HG02610 (cell line): ENCODE data around the gene ZKSCAN8.

Source experiments
- ATAC-seq: cut with Tn5 transposase; IDR thresholded peaks from one replicate; pipeline ENCODE4 v1.9.1; 2021; ENCODE audit warnings: mild to moderate bottlenecking, moderate library complexity; ENCODE audit not compliant: unreplicated experiment

The ZKSCAN8 gene

DNA sequence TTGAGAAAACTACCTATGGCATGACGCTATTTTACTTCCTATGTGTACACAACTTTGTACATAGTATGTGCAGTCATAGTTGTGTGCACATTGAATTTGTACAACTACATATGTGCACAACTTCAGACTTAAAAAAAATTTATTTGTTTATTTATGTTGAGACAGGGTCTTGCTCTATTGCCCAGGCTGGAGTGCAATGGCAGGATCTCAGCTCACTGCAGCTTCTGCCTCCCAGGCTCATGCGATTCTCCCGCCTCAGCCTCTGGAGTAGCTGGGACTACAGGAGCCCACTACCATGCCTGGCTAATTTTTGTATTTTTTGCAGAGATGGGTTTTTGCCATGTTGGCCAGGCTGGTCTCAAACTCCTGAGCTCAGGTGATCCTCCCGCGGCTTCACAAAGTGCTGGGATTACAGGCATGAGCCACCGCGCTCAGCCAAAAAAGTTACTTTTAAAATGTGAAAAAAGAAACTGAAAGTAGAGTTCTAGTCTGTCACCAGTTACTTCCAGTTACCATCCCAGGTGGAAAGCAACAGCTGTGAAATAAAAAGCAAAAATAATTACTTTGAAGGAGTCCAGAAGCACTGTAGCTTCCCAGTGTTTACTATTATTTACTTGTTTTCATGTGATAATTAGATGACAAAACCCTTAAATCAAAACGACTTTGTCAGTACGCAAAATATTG, 1.7 kb upstream of the ZKSCAN8 start:
- ATAC-seq = no peak

DNA sequence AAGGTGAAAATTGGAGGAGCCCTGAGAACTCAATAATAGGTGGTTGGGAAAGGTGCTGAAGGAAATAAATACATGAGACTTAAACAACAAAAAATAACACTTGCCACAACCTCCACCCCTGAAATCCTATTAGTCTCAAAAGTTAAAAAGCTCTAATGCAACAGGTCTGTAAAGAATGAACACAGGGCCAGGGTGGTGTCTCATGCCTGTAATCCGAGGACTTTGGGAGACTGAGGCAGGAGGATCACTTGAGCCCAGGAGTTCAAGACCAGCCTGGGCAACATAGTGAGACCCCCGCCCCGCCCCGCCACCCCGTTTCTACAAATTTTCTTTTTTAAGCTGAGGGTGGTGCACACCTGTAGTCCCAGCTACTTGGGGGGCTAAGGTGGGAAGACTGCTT, 1.1 kb upstream of the ZKSCAN8 start:
- ATAC-seq = no peak

GRCh38 chr6:28142446-28142845, 763 bp downstream of the ZKSCAN8 start:
- no peak for ATAC-seq

GRCh38 chr6:28145231-28145630, 3.5 kb downstream of the ZKSCAN8 start:
- ATAC-seq = no peak

DNA sequence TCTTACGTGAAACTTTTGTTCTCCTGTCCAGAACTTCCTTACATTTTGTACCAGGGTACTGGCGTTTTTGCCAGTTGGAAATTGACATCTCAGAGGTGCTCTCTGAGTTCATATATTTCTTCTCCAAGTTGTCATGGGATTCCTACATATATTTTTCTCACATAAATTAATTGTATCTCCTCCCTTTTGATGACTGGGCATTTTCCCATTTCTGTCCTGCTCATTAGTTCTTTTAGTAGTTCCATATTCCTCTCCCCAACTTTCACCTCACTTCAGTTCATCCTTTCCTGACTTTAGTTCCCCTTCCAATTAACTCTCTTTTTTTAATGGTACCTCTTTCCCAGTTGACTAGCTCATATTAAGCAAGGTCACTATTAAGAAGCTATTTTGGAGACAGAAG, 10.8 kb downstream of the ZKSCAN8 start:
- ATAC-seq = no peak

- ATAC-seq = no peak
Observed at GRCh38 chr6:28153546-28153945, 11.9 kb downstream of the ZKSCAN8 start.

DNA sequence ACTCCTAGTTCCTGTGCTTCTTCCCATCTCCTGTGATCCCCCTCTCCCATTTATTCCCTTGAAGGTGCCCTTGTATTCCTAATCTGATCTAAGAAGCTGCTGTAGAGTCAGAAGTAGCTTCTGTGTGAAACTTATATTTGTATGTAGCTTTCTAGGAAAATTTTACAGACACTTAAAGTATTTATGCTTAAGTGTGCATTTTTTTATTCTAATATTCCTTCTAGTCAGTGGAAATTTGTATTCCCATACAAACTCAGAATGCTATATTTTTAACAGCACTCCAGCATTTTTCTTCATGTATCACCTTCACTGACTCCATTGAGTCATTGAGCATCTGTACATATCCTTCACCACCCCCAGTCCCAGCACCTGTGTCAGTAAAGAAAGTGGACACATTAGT, 12.7 kb downstream of the ZKSCAN8 start:
- no peak for ATAC-seq

DNA sequence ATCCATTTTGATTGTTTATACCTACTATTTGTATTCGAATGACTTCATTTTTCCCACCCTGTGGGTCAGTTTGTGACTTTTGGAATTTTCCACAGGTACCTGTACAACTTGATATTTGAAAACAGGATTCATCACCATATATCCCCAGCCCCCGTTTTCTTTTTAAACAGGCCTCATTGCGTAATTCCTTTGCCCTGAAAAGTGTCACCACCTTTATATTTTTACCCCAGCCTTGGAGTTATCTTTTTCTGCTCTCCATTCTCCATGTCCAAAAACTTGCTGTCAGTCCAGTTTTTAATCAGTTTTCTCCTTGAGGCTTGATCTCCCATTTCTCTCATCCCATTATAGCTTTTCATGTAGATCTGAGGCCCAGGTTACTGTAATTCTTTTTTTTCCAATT, 16.6 kb downstream of the ZKSCAN8 start:
- ATAC-seq = no peak

- no peak for ATAC-seq
Observed at GRCh38 chr6:28159029-28159607, 17.4 kb downstream of the ZKSCAN8 start.

GRCh38 chr6:28160233-28160632, 18.6 kb downstream of the ZKSCAN8 start:
- no peak for ATAC-seq

DNA sequence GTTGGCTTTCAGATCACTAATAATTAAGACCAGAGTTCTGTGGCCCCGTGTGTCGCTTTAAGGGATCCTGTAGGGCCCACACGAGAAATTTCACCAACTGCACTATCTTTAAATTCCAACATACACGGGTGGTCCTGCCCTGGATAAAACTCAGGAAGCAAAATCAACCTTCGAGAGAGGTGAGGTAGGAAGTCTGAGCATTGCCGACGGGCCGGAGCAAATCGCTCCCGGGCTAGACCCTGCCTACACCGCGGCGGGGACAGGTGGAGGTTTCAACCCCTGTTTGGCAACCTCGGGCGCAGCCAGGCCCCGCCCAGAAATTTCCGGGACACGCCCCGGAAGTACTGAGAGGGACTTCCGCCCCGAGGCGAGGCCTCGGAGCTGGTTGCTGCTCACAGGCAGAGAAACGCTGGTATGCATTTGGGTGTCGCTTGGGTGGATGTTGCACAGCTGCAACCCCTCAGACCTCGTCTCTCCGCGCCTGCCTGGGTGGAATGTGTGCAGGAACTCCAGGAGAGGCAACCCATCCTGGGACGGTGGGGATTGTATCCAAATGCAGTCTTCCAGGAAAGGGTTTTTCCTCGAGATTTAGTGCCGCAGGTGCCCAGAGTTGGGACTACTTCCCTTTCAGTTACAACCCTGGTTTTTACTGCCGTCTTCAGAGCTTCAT, 19.9 kb downstream of the ZKSCAN8 start:
- peak; percentile 97 for ATAC-seq

GRCh38 chr6:28165563-28165962, 23.9 kb downstream of the ZKSCAN8 start:
- ATAC-seq = no peak

DNA sequence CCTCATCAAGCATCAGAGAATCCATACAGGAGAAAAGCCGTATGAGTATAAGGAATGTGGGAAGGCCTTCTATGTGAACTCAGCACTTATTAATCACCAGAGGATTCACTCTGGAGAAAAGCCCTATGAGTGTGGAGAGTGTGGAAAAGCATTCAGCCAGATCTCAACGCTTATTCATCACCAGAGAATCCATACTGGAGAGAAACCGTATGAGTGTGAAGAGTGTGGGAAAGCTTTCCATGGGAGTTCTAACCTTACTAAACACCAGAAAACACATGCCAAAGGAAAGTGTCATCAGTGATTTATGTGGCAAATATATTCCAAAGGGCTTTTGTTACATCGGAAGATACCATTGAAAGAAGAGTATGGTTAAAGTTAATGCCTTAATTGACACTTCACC, 25.4 kb downstream of the ZKSCAN8 start:
- ATAC-seq = no peak

DNA sequence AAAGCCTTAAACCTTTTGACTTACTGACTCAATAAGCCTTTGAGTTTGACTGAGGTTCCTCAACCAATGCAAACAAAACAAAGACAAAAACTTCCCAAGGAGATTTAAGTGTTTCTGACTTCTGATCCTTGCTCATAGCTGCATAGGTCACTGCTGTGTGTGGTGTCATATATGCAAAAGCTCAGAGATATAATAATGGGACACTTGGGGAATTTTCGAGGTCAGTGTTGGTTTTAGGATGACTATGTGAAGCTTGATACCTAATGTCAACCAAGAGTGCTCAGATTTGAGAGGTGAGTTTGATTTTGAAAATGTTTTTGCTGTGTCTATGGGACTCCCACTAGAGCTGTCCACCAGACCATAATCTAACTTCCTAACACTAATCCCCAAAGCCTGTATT, 26.2 kb downstream of the ZKSCAN8 start:
- ATAC-seq = peak; percentile 77

- no peak for ATAC-seq
Observed at GRCh38 chr6:28171271-28171670, 29.6 kb downstream of the ZKSCAN8 start.

DNA sequence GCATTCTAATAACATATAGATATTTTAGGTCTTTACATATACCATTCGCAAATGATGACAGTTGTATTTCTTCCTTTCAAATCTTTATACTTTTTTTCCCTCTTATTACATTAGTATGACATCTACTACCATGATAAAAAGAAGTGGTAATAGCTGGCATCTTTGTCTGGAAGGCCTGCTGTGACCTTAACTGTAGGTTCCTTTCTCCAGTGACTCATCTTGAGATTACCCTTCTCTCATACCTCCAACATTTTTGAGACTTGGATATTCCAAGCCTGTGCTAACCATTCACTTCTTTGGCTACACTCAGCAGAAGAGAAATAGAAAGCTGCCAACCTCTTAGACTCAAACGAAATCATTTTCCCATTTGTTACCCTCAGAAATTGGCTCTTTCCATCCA, 30.3 kb downstream of the ZKSCAN8 start:
- ATAC-seq = no peak

GRCh38 chr6:28176373-28176772, 34.7 kb downstream of the ZKSCAN8 start:
- no peak for ATAC-seq

DNA sequence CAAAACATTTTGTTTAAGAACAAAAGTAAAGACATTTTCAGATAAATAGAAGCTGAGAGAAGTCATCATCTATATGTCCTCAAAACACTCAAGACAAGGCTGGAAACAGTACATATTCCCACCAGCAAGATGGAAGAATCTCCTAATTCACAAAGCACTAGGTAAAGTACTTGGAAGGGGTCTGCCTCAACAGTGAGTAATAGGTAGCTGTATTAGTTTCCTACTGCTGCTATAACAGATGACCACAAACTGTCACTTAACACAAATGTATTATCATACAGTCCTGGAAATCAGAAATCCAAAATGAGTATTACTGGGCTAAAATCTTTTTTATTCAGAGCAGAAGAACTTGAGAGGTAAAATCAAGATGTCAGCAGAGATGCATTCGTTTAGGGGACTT, 40.6 kb downstream of the ZKSCAN8 start:
- ATAC-seq = no peak

DNA sequence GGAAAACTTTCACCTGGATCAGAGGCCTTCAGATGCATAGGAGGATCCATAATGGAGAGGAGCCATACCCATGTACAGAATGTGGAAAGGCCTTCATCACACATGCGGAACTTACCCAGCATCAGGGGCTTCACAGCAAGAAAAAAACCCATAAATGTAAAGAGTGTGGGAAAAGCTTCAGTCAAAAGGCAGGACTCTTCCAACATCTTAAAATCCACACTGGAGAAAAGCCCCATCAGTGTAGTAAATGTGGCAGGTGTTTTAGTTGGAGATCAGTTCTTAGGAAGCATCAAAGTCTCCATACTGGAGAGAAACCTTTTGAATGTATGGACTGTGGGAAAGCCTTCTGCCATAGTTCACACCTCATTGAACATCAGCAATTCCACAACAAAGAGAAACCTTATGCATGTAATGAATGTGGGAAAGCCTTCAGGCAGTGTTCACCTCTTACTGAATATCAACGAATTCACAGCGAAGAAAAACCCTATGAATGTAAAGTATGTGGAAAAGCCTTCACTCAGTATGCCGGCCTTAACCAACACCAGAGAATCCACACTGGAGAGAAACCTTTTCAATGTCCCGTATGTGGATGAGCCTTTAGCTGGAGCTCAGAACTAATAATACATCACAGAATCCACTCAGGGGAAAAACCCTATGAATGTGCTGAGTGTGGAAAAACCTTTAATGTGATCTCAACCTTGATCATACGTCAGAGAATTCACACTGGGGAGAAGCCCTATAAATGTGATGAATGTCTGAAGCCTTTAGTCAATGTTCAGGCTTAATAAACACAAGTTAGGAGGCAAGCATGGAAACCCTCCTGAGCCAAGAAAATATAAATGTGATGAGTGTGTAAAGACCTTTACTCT, 46.7 kb downstream of the ZKSCAN8 start:
- ATAC-seq = no peak

GRCh38 chr6:28200020-28200419, 58.3 kb downstream of the ZKSCAN8 start:
- ATAC-seq = no peak

DNA sequence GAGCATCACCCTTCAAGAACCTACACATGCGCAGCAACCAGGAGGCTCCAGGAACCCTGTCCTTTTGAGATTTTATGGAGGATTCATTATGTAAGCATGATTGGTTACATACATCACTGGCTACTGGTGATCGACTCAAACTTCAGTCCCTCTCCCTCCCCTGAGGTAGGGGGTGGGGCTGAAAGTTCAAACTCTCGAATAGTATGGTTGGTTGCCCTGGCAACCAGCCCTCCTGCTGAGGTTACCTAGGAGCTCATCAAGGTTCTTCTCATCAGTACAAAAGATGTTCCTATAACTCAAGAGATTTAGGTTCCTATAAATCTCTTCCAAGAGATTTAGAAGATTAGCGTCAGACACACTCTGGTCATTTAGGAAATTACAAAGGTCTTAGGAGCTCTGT, 61.5 kb downstream of the ZKSCAN8 start:
- ATAC-seq = no peak

DNA sequence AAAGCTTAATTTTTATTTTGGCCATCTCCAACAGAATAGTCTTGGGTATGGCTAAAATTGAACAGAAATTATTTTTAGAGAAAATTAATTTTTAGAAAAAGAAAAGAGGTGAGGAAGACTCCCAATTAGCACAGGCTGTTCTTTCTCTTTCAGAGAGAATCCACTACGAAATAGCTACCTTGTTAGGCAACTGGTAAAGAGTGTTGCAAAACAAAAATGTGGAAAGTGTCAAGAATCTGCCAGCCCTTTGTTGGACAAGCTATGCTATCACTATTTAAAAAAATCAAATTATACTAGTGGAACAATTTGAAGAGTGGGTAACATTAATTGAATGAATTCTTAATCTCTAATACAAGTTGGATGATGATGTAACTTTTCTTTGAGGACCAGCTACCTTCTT, 64.2 kb downstream of the ZKSCAN8 start:
- no peak for ATAC-seq
